Transverse colon (tissue), 4 donors: ENCODE results near the gene STIM1. TPM values are rescaled to one million over a fixed set of nuclear protein-coding genes. Genes with fewer than 3 reads are reported as not detected.
"Not testable (repeated sequence)": the region's sequence is repeated elsewhere in the genome, so short reads cannot be mapped to it uniquely, and the experiment has no call there.

Experiments
- DNase-seq: peaks from one replicate; pipeline ENCODE4 v3.0.0-alpha.2; 2019
- H3K27ac ChIP-seq, 4 donors: fragments of 200-600 bp; sonication (generic); 2 replicates each; pipeline ENCODE4 v1.5.1; 2016 to 2018; ENCODE audit warnings: inconsistent platforms in 4 of 4
- H3K27me3 ChIP-seq: fragments of 200-600 bp; sonication (generic); 2 replicates; pipeline ENCODE4 v1.5.1; 2017; ENCODE audit warnings: inconsistent platforms
- H3K36me3 ChIP-seq, 4 donors: fragments of 200-600 bp; sonication (generic); 2 replicates each; pipeline ENCODE4 v1.5.1; 2017 to 2019; ENCODE audit warnings: inconsistent platforms in 4 of 4
- H3K4me1 ChIP-seq, 4 donors: fragments of 200-600 bp; sonication (generic); 2 replicates each; pipeline ENCODE4 v1.5.1; 2017 to 2020; ENCODE audit warnings: inconsistent platforms in 4 of 4
- H3K4me3 ChIP-seq, 4 donors: fragments of 200-600 bp; sonication (generic); 1 replicate in 1 of 4; 2 replicates in 3 of 4; pipeline versions ENCODE4 v1.5.1 to v1.6.1; 2017 to 2019; ENCODE audit warnings: inconsistent platforms in 4 of 4
- H3K9me3 ChIP-seq, 2 donors: fragments of 200-600 bp; sonication (generic); 2 replicates each; pipeline ENCODE4 v1.5.1; 2017 to 2019; ENCODE audit warnings: inconsistent platforms in 2 of 2
- EP300 ChIP-seq: sonication (generic); formaldehyde crosslinking; IDR thresholded peaks from one replicate; pipeline ENCODE4 v1.6.1; 2017; ENCODE audit warnings: antibody characterized with exemption, low read depth
- POLR2A ChIP-seq: fragments of 450-650 bp; IDR thresholded peaks from one replicate; pipeline ENCODE4 v1.6.1; 2016; ENCODE audit warnings: antibody characterized with exemption, mild to moderate bottlenecking, moderate library complexity
- POLR2AphosphoS5 ChIP-seq, 3 donors: sonication (generic); formaldehyde crosslinking; IDR thresholded peaks; one replicate each; pipeline ENCODE4 v1.6.1; 2016; ENCODE audit warnings: antibody characterized with exemption in 3 of 3
- WGBS, 2 donors: methylation state at CpG; one replicate each; pipeline ENCODE4 v1.1.5; 2018; ENCODE audit warnings: low coverage in 1 of 2; 5-methylcytosine and 5-hydroxymethylcytosine counted together
- in situ Hi-C, 4 donors: fragments of 200-750 bp; cut with MboI; loops; one replicate each; pipeline versions ENCODE4 v1.15.0 to v1.15.1; 2017; ENCODE audit warnings: low sequenced_read_pairs in 3 of 4, low pct_ligation_motif_present in 1 of 4, low pct_unique_long_range_greater_than_20kb in 1 of 4
- intact Hi-C: fragments of 100-400 bp; cut with DNase I; formaldehyde crosslinking; loops from one replicate; pipeline ENCODE4 v1.15.1; 2023; ENCODE audit warnings: low total_unique reads
- total RNA-seq, 4 donors: library from RNA; depleted of rRNA; stranded (reverse); fragments of >200 nt; gene quantifications; one replicate each; pipeline ENCODE4 v1.1.0, GENCODE V29; 2016
- TF ChIP-seq, protein P1 (sequence below), 5 experiments: fragments of 200-600 bp in 3 of 5; fragments of 450-650 bp in 2 of 5; sonication (generic) in 3 of 5; IDR thresholded peaks; 1 replicate in 2 of 5; 2 replicates in 3 of 5; pipeline ENCODE4 v1.5.1; 2016 to 2017; ENCODE audit warnings: antibody characterized with exemption in 5 of 5, inconsistent platforms in 3 of 5, mild to moderate bottlenecking in 2 of 5, moderate library complexity in 1 of 5

STIM1 gene
- total RNA-seq, 4 donors from 2014 or later: 41.2 to 79.3 (median 48.0) TPM

DNA sequence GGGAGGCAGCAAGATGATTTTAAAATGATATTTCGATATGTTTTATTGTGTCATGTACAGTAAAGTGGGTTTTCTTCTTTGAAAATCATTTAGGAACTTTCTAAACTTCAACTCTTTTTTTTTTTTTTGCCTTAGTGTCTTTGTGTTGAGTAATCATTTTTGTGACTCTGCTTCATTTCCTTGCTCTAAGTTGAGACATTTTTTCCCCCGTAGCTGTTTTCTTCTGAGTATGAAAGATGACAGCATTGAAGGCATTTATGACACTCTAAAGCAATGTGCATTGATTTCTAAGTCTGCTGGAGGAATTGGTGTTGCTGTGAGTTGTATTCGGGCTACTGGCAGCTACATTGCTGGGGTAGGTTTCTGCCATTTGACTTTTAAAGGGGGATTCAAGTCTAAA lies 262.6 kb downstream of the STIM1 start:
- 77 to 80% methylated on average over 3 of the region's 3 CpGs for WGBS, 2 donors
- Histone ChIP-seq H3K4me3 (no peak overlapping the region), H3K9me3 (no peaks in the 10 kb centered on the region), H3K36me3 (peaks cover 0 to 43% (median 17%) of the 10 kb centered on the region in 4 donors), H3K4me1 (no peaks in the 10 kb centered on the region), H3K27me3 (no peaks in the 10 kb centered on the region), H3K27ac (no peak overlapping the region)
- no peak for DNase-seq
- TF ChIP-seq, protein P1, sequence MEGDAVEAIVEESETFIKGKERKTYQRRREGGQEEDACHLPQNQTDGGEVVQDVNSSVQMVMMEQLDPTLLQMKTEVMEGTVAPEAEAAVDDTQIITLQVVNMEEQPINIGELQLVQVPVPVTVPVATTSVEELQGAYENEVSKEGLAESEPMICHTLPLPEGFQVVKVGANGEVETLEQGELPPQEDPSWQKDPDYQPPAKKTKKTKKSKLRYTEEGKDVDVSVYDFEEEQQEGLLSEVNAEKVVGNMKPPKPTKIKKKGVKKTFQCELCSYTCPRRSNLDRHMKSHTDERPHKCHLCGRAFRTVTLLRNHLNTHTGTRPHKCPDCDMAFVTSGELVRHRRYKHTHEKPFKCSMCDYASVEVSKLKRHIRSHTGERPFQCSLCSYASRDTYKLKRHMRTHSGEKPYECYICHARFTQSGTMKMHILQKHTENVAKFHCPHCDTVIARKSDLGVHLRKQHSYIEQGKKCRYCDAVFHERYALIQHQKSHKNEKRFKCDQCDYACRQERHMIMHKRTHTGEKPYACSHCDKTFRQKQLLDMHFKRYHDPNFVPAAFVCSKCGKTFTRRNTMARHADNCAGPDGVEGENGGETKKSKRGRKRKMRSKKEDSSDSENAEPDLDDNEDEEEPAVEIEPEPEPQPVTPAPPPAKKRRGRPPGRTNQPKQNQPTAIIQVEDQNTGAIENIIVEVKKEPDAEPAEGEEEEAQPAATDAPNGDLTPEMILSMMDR (IDR thresholded peaks at IDR 0.05): no peak
- TF ChIP-seq EP300: no peak
- no peak for TF ChIP-seq POLR2AphosphoS5 (IDR thresholded peaks at IDR 0.05)
- TF ChIP-seq POLR2A: no peak
- intact Hi-C loops: no loop called here
- in situ Hi-C loops: no loop called here

DNA sequence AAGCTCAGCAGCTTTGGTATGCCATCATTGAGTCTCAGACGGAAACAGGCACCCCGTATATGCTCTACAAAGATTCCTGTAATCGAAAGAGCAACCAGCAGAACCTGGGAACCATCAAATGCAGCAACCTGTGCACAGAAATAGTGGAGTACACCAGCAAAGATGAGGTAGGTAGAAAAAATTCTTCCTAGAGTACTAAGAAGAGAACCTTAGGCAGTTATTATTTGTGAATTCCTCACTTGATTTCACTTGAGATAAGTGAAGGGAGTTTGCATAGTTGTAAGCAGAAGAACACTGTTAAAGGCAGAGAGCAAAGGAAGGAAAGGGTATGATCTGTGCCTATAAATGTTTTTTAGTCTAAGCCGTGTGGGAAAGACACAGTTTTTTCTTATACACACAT lies 267.8 kb downstream of the STIM1 start:
- intact Hi-C loops: no loop called here
- in situ Hi-C loops: no loop called here
- Histone ChIP-seq H3K4me3 (no peak overlapping the region), H3K27ac (no peak overlapping the region), H3K36me3 (peaks cover 0 to 64% (median 21%) of the 10 kb centered on the region in 4 donors), H3K4me1 (no peaks in the 10 kb centered on the region), H3K9me3 (no peaks in the 10 kb centered on the region), H3K27me3 (no peaks in the 10 kb centered on the region)
- DNase-seq: no peak
- TF ChIP-seq, protein P1 (IDR thresholded peaks at IDR 0.05): no peak
- TF ChIP-seq POLR2A (no peak), EP300 (no peak), POLR2AphosphoS5 (IDR thresholded peaks at IDR 0.05) (no peak)
- 95 to 97% methylated on average over 3 to 4 of the region's 4 CpGs for WGBS, 2 donors

DNA sequence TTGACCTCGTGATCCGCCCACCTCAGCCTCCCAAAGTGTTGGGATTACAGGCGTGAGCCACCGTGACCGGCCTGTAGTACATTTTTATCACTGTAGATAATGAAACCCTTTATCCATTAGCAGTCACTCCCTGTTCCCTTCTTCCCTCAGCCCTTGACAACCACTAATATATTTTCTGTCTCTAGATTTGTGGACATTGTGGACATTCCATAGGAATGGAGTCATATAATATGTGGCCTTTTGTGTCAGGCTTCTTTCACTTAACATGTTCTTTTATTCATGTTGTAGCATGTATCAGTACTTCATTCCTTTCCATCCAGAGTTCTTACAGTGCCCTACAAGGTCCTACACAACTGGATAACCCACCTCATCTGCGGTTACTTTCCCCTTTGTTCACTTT lies 269.7 kb downstream of the STIM1 start:
- H3K36me3 ChIP-seq: peaks cover 0 to 61% (median 20%) of the 10 kb centered on the region in 4 donors

DNA sequence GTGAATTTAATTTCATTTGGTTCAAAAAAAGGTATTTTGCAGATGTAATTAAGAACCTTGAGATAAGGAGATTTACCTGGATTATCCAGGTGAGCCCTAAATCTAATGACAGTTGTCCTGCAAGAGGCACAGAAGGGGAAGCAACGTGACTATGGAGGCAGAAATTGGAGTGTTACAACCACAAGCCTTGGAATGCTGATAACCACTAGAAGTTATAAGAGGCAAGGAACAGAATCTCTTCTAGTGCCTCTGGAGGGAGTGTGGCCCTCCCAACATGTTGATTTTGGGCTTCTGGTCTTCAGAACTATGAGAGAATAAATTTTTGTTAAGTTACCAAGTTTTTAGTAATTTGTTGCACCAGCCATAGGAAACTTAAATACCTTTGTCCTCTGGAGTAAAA lies 271.9 kb downstream of the STIM1 start:
- Histone ChIP-seq H3K27ac (no peak overlapping the region), H3K27me3 (no peaks in the 10 kb centered on the region), H3K9me3 (no peaks in the 10 kb centered on the region), H3K4me1 (no peaks in the 10 kb centered on the region), H3K36me3 (peaks cover 0 to 56% (median 14%) of the 10 kb centered on the region in 4 donors), H3K4me3 (no peak overlapping the region)
- DNase-seq: no peak
- WGBS, 2 donors: 40 to 71% methylated on average over 1 of the region's 1 CpG
- TF ChIP-seq EP300: no peak
- no peak for TF ChIP-seq POLR2AphosphoS5 (IDR thresholded peaks at IDR 0.05)
- intact Hi-C loops (no loop called here), in situ Hi-C loops (no loop called here)

More for the DNA sequence above, 269.7 kb downstream of the STIM1 start:
- H3K27ac ChIP-seq: no peak overlapping the region
- H3K4me1 ChIP-seq: no peaks in the 10 kb centered on the region
- no peaks in the 10 kb centered on the region for H3K9me3 ChIP-seq
- intact Hi-C loops (no loop called here), in situ Hi-C loops (no loop called here)
- no peak for DNase-seq
- no peak overlapping the region for H3K4me3 ChIP-seq
- 97 to 100% methylated on average over 5 to 6 of the region's 6 CpGs for WGBS, 2 donors
- H3K27me3 ChIP-seq: no peaks in the 10 kb centered on the region
- TF ChIP-seq, protein P1 (IDR thresholded peaks at IDR 0.05): no peak
- TF ChIP-seq EP300: no peak
- TF ChIP-seq POLR2A: no peak

DNA sequence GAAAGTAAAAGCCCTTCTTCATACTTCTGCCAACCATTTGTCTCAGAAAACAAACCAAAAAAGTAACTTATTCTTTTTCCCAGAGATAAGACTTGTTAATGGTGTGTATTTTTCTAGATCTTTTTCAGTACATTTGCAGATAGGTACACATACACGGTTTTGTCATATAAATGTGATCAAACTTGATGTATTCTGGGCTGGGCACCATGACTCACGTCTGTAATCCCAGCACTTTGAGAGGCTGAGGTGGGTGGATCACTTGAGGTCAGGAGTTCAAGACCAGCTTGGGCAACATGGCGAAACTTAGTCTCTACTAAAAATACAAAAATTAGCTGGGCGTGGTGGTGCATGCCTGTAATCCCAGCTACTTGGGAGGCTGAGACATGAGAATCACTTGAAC lies 274.8 kb downstream of the STIM1 start:
- intact Hi-C loops, H3K27me3 ChIP-seq, H3K9me3 ChIP-seq, DNase-seq, H3K27ac ChIP-seq, H3K4me3 ChIP-seq, H3K4me1 ChIP-seq, in situ Hi-C loops: not testable (repeated sequence)
- peaks cover 0 to 35% (median 9%) of the 10 kb centered on the region in 4 donors for H3K36me3 ChIP-seq
- WGBS, 2 donors: 87 to 90% methylated on average over 3 to 4 of the region's 4 CpGs
